Glutamatergic neuron (in vitro differentiated cells): ENCODE data around the gene FAM227B. TPM values are rescaled to one million over a fixed set of nuclear protein-coding genes. Genes with fewer than 3 reads are reported as not detected.

Experiments
- DNase-seq: peaks from one replicate; pipeline ENCODE4 v3.0.0; 2022
- H3K27ac Mint-ChIP-seq: one replicate; pipeline ENCODE4 v1.8.0; 2020; ENCODE audit warnings: mild to moderate bottlenecking, mixed read lengths, inconsistent platforms; ENCODE audit not compliant: unreplicated experiment
- H3K27me3 Mint-ChIP-seq: one replicate; pipeline ENCODE4 v1.8.0; 2020; ENCODE audit warnings: mild to moderate bottlenecking, moderate library complexity, mixed read lengths, inconsistent platforms; ENCODE audit not compliant: unreplicated experiment
- H3K36me3 Mint-ChIP-seq: one replicate; pipeline ENCODE4 v1.8.0; 2020; ENCODE audit warnings: mild to moderate bottlenecking, mixed read lengths, inconsistent platforms; ENCODE audit not compliant: unreplicated experiment
- H3K4me1 Mint-ChIP-seq: one replicate; pipeline ENCODE4 v1.8.0; 2020; ENCODE audit warnings: mild to moderate bottlenecking, low read depth, mixed read lengths, inconsistent platforms; ENCODE audit not compliant: unreplicated experiment
- H3K4me3 Mint-ChIP-seq: one replicate; pipeline ENCODE4 v1.8.0; 2020; ENCODE audit warnings: mild to moderate bottlenecking, mixed read lengths, inconsistent platforms; ENCODE audit not compliant: unreplicated experiment
- H3K9me3 Mint-ChIP-seq: one replicate; pipeline ENCODE4 v1.8.0; 2020; ENCODE audit warnings: mild to moderate bottlenecking, moderate library complexity, mixed read lengths, inconsistent platforms; ENCODE audit not compliant: unreplicated experiment
- CTCF ChIP-seq: fragments of 200-600 bp; sonication (generic); IDR thresholded peaks from one replicate; pipeline ENCODE4 v1.5.0; 2021; ENCODE audit not compliant: partially characterized antibody, unreplicated experiment
- total RNA-seq: library from RNA; stranded (reverse); fragmentation: NEBNext Ultra II Directional; extraction: Animal tissue kit (Norgen Biotek cat#: 25700); gene quantifications from one replicate; pipeline ENCODE4 v1.2.1, GENCODE V29; 2021; ENCODE audit not compliant: unreplicated experiment

The FAM227B gene
- total RNA-seq, 1 donor from 2014 or later: 3.2 TPM

GRCh38 chr15:49506341-49506740 is 114.3 kb downstream of the FAM227B start:
- no peak overlapping the region for H3K27ac Mint-ChIP-seq

DNA sequence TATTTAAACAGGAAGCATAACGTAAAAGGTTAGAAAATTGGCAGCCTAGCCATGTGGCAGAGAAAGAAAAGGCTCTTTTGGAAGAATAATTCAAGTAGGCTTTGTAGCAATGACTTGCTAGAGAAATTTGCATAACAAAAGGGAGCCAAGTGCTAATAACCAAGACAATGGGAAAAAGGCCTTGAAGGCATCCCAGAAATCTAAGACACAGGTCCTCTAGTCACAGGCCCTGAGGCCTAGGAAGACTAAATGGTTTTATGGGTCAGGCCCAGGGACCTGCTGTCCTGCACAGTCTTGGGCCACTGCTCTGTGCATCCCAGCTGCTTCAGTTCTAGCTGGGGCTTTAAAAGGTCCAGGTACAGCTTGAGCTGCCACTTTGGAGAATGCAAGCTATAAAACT is 119.0 kb downstream of the FAM227B start:
- H3K4me3 Mint-ChIP-seq: no peak overlapping the region
- H3K27ac Mint-ChIP-seq: no peak overlapping the region
- no peak for TF ChIP-seq CTCF
- peaks cover 14% of the 10 kb centered on the region for H3K36me3 Mint-ChIP-seq
- H3K27me3 Mint-ChIP-seq: no peaks in the 10 kb centered on the region
- H3K4me1 Mint-ChIP-seq: no peaks in the 10 kb centered on the region
- peaks cover 3% of the 10 kb centered on the region for H3K9me3 Mint-ChIP-seq
- DNase-seq: no peak

More at GRCh38 chr15:49506341-49506740, 114.3 kb downstream of the FAM227B start:
- no peak overlapping the region for H3K4me3 Mint-ChIP-seq
- H3K27me3 Mint-ChIP-seq: no peaks in the 10 kb centered on the region
- H3K36me3 Mint-ChIP-seq: peaks cover 8% of the 10 kb centered on the region
- H3K4me1 Mint-ChIP-seq: no peaks in the 10 kb centered on the region
- TF ChIP-seq CTCF: no peak
- peaks cover 2% of the 10 kb centered on the region for H3K9me3 Mint-ChIP-seq
- no peak for DNase-seq

GRCh38 chr15:49495993-49496753 is 124.4 kb downstream of the FAM227B start:
- Mint-ChIP-seq H3K36me3 (peaks cover 5% of the 10 kb centered on the region), H3K27ac (no peak overlapping the region), H3K4me1 (no peaks in the 10 kb centered on the region), H3K4me3 (no peak overlapping the region), H3K9me3 (peaks cover 1% of the 10 kb centered on the region), H3K27me3 (no peaks in the 10 kb centered on the region)
- DNase-seq: no peak
- TF ChIP-seq CTCF: no peak

- no peaks in the 10 kb centered on the region for H3K36me3 Mint-ChIP-seq
- no peak overlapping the region for H3K27ac Mint-ChIP-seq
- no peaks in the 10 kb centered on the region for H3K4me1 Mint-ChIP-seq
- peaks cover 1% of the 10 kb centered on the region for H3K9me3 Mint-ChIP-seq
- H3K4me3 Mint-ChIP-seq: no peak overlapping the region
- no peak for TF ChIP-seq CTCF
- H3K27me3 Mint-ChIP-seq: no peaks in the 10 kb centered on the region
- no peak for DNase-seq
These were observed 125.8 kb downstream of the FAM227B start for GRCh38 chr15:49494842-49495241.

DNA sequence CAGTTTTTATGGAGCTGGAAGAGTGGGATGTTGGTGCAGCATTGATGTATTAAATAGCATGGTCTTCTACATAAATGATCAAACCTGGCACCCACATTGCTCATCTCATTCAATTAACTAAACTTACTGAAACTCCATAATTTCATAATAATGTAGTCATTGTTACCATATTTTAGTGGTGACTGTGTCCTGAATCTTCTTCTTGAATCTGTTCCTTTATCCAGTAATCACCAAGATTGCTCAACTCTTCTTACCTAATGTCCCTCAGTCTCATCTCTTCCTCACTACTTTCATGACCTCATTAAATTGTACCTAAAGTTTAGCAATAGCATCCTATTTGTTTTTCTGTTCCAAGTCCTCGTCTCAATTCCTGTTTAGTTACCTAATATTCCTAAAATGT is 127.8 kb downstream of the FAM227B start:
- Mint-ChIP-seq H3K27me3 (peaks cover 2% of the 10 kb centered on the region), H3K4me3 (no peak overlapping the region), H3K9me3 (peaks cover 1% of the 10 kb centered on the region), H3K27ac (no peak overlapping the region), H3K36me3 (no peaks in the 10 kb centered on the region), H3K4me1 (no peaks in the 10 kb centered on the region)
- DNase-seq: no peak
- TF ChIP-seq CTCF: no peak
